ENCODE measurements around the gene IFI30.

DNA sequence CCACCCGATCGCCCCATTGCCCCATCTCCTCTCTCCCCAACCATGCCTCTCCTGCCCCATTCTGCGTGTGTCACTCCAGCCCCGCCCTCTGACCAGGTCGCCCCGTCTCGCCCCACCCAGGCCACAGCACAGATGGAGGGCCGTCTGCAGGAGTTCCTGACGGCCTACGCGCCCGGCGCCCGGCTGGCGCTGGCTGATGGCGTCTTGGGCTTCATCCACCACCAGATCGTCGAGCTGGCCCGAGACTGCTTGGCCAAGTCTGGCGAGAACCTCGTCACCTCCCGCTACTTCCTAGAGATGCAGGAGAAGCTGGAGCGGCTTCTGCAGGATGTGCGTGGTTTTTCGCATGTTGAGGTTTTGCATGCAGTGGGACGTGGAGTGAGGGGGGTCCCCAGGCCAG, 49.8 kb upstream of the IFI30 start:
- TF ChIP-seq, protein P1, sequence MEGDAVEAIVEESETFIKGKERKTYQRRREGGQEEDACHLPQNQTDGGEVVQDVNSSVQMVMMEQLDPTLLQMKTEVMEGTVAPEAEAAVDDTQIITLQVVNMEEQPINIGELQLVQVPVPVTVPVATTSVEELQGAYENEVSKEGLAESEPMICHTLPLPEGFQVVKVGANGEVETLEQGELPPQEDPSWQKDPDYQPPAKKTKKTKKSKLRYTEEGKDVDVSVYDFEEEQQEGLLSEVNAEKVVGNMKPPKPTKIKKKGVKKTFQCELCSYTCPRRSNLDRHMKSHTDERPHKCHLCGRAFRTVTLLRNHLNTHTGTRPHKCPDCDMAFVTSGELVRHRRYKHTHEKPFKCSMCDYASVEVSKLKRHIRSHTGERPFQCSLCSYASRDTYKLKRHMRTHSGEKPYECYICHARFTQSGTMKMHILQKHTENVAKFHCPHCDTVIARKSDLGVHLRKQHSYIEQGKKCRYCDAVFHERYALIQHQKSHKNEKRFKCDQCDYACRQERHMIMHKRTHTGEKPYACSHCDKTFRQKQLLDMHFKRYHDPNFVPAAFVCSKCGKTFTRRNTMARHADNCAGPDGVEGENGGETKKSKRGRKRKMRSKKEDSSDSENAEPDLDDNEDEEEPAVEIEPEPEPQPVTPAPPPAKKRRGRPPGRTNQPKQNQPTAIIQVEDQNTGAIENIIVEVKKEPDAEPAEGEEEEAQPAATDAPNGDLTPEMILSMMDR (IDR thresholded peaks at IDR 0.05), result no peak
- no peak for TF ChIP-seq ZFX (IDR thresholded peaks at IDR 0.05; ENCODE audit: borderline replicate concordance)

Data from 22Rv1 (cell line).